Activated naive CD8-positive, alpha-beta T cell treated with anti-CD3 and anti-CD28 coated beads for 36 hours (primary cell): Measurements from ENCODE around the gene IQCN. TPM values are rescaled to one million over a fixed set of nuclear protein-coding genes. Genes with fewer than 3 reads are reported as not detected.

Experiments
- DNase-seq: peaks from one replicate; pipeline ENCODE4 v3.0.0; 2021
- H3K27ac Mint-ChIP-seq: one replicate; pipeline ENCODE4 v1.8.0; 2022; ENCODE audit warnings: mild to moderate bottlenecking, moderate library complexity, mixed read lengths
- H3K27me3 Mint-ChIP-seq: one replicate; pipeline ENCODE4 v1.8.0; 2022; ENCODE audit warnings: mild to moderate bottlenecking, mixed read lengths
- H3K36me3 Mint-ChIP-seq: one replicate; pipeline ENCODE4 v1.8.0; 2021; ENCODE audit warnings: mild to moderate bottlenecking, mixed read lengths
- H3K4me1 Mint-ChIP-seq: one replicate; pipeline ENCODE4 v1.8.0; 2021; ENCODE audit warnings: mixed read lengths
- H3K4me3 Mint-ChIP-seq: one replicate; pipeline ENCODE4 v1.8.0; 2022; ENCODE audit warnings: mild to moderate bottlenecking, moderate library complexity, mixed read lengths
- H3K9me3 Mint-ChIP-seq: one replicate; pipeline ENCODE4 v1.8.0; 2022; ENCODE audit warnings: mixed read lengths
- total RNA-seq, 2 experiments: library from RNA; stranded (reverse); gene quantifications; one replicate each; pipeline ENCODE4 v1.2.3, GENCODE V29; 2021

The IQCN gene
- total RNA-seq, 2 experiments from 2014 or later: 0.29 to 0.32 TPM

GRCh38 chr19:18283338-18283737 is 9.1 kb upstream of the IQCN start:
- H3K36me3 Mint-ChIP-seq: peaks cover 28% of the 10 kb centered on the region
- H3K4me1 Mint-ChIP-seq: peaks cover 56% of the 10 kb centered on the region
- peak overlapping the region; percentile 72 for H3K27ac Mint-ChIP-seq
- peaks cover 9% of the 10 kb centered on the region for H3K27me3 Mint-ChIP-seq
- H3K9me3 Mint-ChIP-seq: peaks cover 5% of the 10 kb centered on the region
- no peak overlapping the region for H3K4me3 Mint-ChIP-seq
- DNase-seq: no peak

GRCh38 chr19:18282788-18283141 is 8.5 kb upstream of the IQCN start:
- H3K4me3 Mint-ChIP-seq: peak overlapping the region; percentile 77
- peaks cover 33% of the 10 kb centered on the region for H3K36me3 Mint-ChIP-seq
- H3K27me3 Mint-ChIP-seq: peaks cover 9% of the 10 kb centered on the region
- H3K9me3 Mint-ChIP-seq: peaks cover 5% of the 10 kb centered on the region
- DNase-seq: peak; percentile 36
- H3K4me1 Mint-ChIP-seq: peaks cover 57% of the 10 kb centered on the region
- peak overlapping the region; percentile 94 for H3K27ac Mint-ChIP-seq

GRCh38 chr19:18282021-18282787 is 8.0 kb upstream of the IQCN start:
- H3K4me1 Mint-ChIP-seq: peaks cover 61% of the 10 kb centered on the region
- peak; percentile 49 for DNase-seq
- peaks cover 5% of the 10 kb centered on the region for H3K9me3 Mint-ChIP-seq

GRCh38 chr19:18281082-18282020 is 7.1 kb upstream of the IQCN start, which contains the start of gene JUND:
Gene JUND (minus strand): TSS chr19:18281622. CDS start chr19:18281484, 138 bp downstream.
- H3K4me3 Mint-ChIP-seq: peak within 1 kb of the TSS; percentile 98
- peaks cover 9% of the 10 kb centered on the region for H3K27me3 Mint-ChIP-seq
- H3K4me1 Mint-ChIP-seq: peaks cover 54% of the 10 kb centered on the region
- peaks cover 37% of the 10 kb centered on the region for H3K36me3 Mint-ChIP-seq
- peak within 1 kb of the TSS; percentile 95 for H3K27ac Mint-ChIP-seq
- peaks cover 5% of the 10 kb centered on the region for H3K9me3 Mint-ChIP-seq
- peak; percentile 100 for DNase-seq

More at GRCh38 chr19:18282021-18282787, 8.0 kb upstream of the IQCN start:
- Mint-ChIP-seq H3K4me3 (peak overlapping the region; percentile 77), H3K36me3 (peaks cover 38% of the 10 kb centered on the region), H3K27ac (peak overlapping the region; percentile 94), H3K27me3 (peaks cover 9% of the 10 kb centered on the region)

- Mint-ChIP-seq H3K36me3 (peaks cover 37% of the 10 kb centered on the region), H3K9me3 (peaks cover 3% of the 10 kb centered on the region), H3K4me1 (peaks cover 51% of the 10 kb centered on the region), H3K27ac (peak overlapping the region; percentile 97), H3K4me3 (peak overlapping the region; percentile 98), H3K27me3 (peaks cover 9% of the 10 kb centered on the region)
- DNase-seq: peak; percentile 81
These were observed 6.2 kb upstream of the IQCN start for GRCh38 chr19:18280247-18281081.

GRCh38 chr19:18279516-18280246 is 5.4 kb upstream of the IQCN start:
- Mint-ChIP-seq H3K27me3 (peaks cover 9% of the 10 kb centered on the region), H3K4me3 (peak overlapping the region; percentile 98), H3K4me1 (peaks cover 49% of the 10 kb centered on the region), H3K36me3 (peaks cover 35% of the 10 kb centered on the region), H3K27ac (peak overlapping the region; percentile 97), H3K9me3 (no peaks in the 10 kb centered on the region)
- DNase-seq: peak; percentile 92

GRCh38 chr19:18279266-18279515 is 4.9 kb upstream of the IQCN start:
- H3K4me1 Mint-ChIP-seq: peaks cover 50% of the 10 kb centered on the region
- H3K27me3 Mint-ChIP-seq: peaks cover 9% of the 10 kb centered on the region
- H3K27ac Mint-ChIP-seq: peak overlapping the region; percentile 97
- H3K9me3 Mint-ChIP-seq: no peaks in the 10 kb centered on the region
- H3K36me3 Mint-ChIP-seq: peaks cover 35% of the 10 kb centered on the region
- H3K4me3 Mint-ChIP-seq: peak overlapping the region; percentile 98
- no peak for DNase-seq

GRCh38 chr19:18278521-18279265 is 4.4 kb upstream of the IQCN start:
- Mint-ChIP-seq H3K9me3 (no peaks in the 10 kb centered on the region), H3K4me1 (peaks cover 49% of the 10 kb centered on the region), H3K36me3 (peaks cover 35% of the 10 kb centered on the region), H3K27me3 (peaks cover 9% of the 10 kb centered on the region), H3K4me3 (peak overlapping the region; percentile 98), H3K27ac (peak overlapping the region; percentile 97)
- DNase-seq: peak; percentile 61

GRCh38 chr19:18274781-18275356 is 617 bp upstream of the IQCN start:
- H3K4me1 Mint-ChIP-seq: peaks cover 37% of the 10 kb centered on the region
- H3K36me3 Mint-ChIP-seq: peaks cover 30% of the 10 kb centered on the region
- no peaks in the 10 kb centered on the region for H3K9me3 Mint-ChIP-seq
- H3K27ac Mint-ChIP-seq: no peak overlapping the region
- peak; percentile 46 for DNase-seq
- no peak overlapping the region for H3K4me3 Mint-ChIP-seq
- peaks cover 7% of the 10 kb centered on the region for H3K27me3 Mint-ChIP-seq

GRCh38 chr19:18273561-18274218 is 562 bp downstream of the IQCN start:
- no peaks in the 10 kb centered on the region for H3K9me3 Mint-ChIP-seq

GRCh38 chr19:18271433-18271841 is 2.8 kb downstream of the IQCN start:
- no peaks in the 10 kb centered on the region for H3K9me3 Mint-ChIP-seq
- no peaks in the 10 kb centered on the region for H3K27me3 Mint-ChIP-seq
- no peak overlapping the region for H3K27ac Mint-ChIP-seq
- peaks cover 15% of the 10 kb centered on the region for H3K4me1 Mint-ChIP-seq
- H3K4me3 Mint-ChIP-seq: no peak overlapping the region
- no peak for DNase-seq
- peaks cover 4% of the 10 kb centered on the region for H3K36me3 Mint-ChIP-seq

More at GRCh38 chr19:18273561-18274218, 562 bp downstream of the IQCN start:
- no peak overlapping the region for H3K4me3 Mint-ChIP-seq
- DNase-seq: no peak
- peaks cover 18% of the 10 kb centered on the region for H3K36me3 Mint-ChIP-seq
- H3K27ac Mint-ChIP-seq: peak overlapping the region; percentile 34
- H3K27me3 Mint-ChIP-seq: no peaks in the 10 kb centered on the region
- peaks cover 27% of the 10 kb centered on the region for H3K4me1 Mint-ChIP-seq

GRCh38 chr19:18270326-18270725 is 3.9 kb downstream of the IQCN start:
- Mint-ChIP-seq H3K27ac (no peak overlapping the region), H3K27me3 (no peaks in the 10 kb centered on the region), H3K36me3 (peaks cover under 1% of the 10 kb centered on the region), H3K4me3 (no peak overlapping the region), H3K9me3 (no peaks in the 10 kb centered on the region), H3K4me1 (peaks cover 10% of the 10 kb centered on the region)
- no peak for DNase-seq
